Activated CD4-positive, alpha-beta T cell treated with anti-CD3 and anti-CD28 coated beads, Interleukin-2, amount 10 ng/mL, durations not matched to agents 24 days and 14 days (primary cell): ENCODE data around the gene PRRX2. TPM values are rescaled to one million over a fixed set of nuclear protein-coding genes. Genes with fewer than 3 reads are reported as not detected.

Experiments
- DNase-seq: peaks from one replicate; pipeline ENCODE4 v3.0.0; 2022
- H3K27ac Mint-ChIP-seq: one replicate; pipeline ENCODE4 v1.8.0; 2022; ENCODE audit warnings: mild to moderate bottlenecking, mixed read lengths
- H3K27me3 Mint-ChIP-seq: one replicate; pipeline ENCODE4 v1.8.0; 2022; ENCODE audit warnings: mixed read lengths
- H3K36me3 Mint-ChIP-seq: one replicate; pipeline ENCODE4 v1.8.0; 2022; ENCODE audit warnings: low read depth, mild to moderate bottlenecking, mixed read lengths
- H3K4me1 Mint-ChIP-seq: one replicate; pipeline ENCODE4 v1.8.0; 2021; ENCODE audit warnings: mixed read lengths
- H3K4me3 Mint-ChIP-seq: one replicate; pipeline ENCODE4 v1.8.0; 2022; ENCODE audit warnings: mild to moderate bottlenecking, moderate library complexity, mixed read lengths
- H3K9me3 Mint-ChIP-seq: one replicate; pipeline ENCODE4 v1.8.0; 2021; ENCODE audit warnings: mixed read lengths
- intact Hi-C: fragments of 100-400 bp; cut with micrococcal nuclease; formaldehyde crosslinking; loops from one replicate; pipeline ENCODE4 v1.15.1; 2023
- total RNA-seq: library from RNA; stranded (reverse); gene quantifications from 2 replicates; pipeline ENCODE4 v1.2.3, GENCODE V29; 2022

PRRX2 gene
- total RNA-seq, 1 donor from 2014 or later: 3.4 TPM

DNA sequence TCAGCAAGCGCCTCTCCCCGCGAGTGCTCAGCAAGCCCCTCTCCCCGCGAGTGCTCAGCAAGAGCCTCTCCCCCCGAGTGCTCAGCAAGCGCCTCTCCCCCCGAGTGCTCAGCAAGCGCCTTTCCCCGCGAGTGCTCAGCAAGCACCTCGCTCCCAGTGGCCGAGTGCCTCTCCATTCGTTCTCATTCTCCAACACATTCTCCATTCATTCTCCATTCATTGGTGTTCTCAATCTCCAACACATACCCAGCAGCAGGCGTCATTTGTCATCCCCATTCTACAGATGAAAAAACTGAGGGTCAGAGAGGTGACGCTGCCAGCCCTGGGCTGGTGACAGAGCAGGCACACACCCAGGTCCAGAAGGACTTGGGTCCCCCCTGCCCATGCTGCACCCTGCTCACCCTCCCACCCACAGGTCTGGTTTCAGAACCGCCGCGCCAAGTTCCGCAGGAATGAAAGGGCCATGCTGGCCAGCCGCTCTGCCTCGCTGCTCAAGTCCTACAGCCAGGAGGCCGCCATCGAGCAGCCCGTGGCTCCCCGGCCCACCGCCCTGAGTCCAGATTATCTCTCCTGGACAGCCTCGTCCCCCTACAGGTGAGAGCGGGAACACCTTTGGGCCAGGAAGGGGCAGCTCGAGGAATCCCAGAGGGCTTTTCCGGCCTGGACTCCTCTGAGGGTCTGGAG, 54.9 kb downstream of the PRRX2 start:
- H3K4me1 Mint-ChIP-seq: no peaks in the 10 kb centered on the region
- no peak for DNase-seq
- no peak overlapping the region for H3K4me3 Mint-ChIP-seq
- H3K36me3 Mint-ChIP-seq: no peaks in the 10 kb centered on the region
- intact Hi-C loops: no loop called here
- H3K27ac Mint-ChIP-seq: no peak overlapping the region
- H3K27me3 Mint-ChIP-seq: peaks cover 7% of the 10 kb centered on the region
- no peaks in the 10 kb centered on the region for H3K9me3 Mint-ChIP-seq

DNA sequence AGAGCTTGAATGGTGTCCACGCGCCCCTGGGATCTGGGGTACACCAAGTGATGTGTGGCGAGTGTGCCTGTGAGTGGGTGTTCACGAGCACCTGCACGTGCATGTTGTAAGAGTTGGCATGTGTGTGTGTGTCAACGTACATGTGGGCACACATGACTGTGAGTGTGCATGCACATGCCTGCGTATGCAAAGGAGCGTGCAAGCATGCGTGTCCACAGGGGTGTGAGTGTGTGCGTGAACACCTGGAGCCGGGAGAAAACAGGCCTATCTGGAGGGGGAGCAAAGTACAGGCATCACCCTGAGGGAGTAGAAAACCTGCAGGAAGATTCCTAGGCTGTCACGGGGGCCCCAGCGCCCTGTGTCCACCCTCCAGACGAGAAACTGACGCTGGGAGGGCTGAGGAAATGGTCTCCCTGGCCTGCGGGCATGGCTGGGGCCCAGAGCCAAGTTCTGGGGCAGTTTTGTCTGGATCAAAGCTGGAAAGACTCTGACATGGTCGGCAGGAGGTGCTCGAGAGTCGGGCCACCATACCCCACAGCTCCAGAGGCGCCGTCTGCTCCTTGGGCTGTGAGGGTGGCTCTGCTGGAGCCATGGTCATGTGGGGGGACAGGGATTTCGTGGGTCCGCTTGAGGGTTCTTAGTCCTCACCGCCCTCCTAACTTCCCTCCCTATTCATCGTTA, 55.6 kb downstream of the PRRX2 start:
- no peak overlapping the region for H3K27ac Mint-ChIP-seq
- H3K4me1 Mint-ChIP-seq: peaks cover 1% of the 10 kb centered on the region
- no peak for DNase-seq
- H3K4me3 Mint-ChIP-seq: no peak overlapping the region
- intact Hi-C loops: no loop called here
- H3K27me3 Mint-ChIP-seq: peaks cover 3% of the 10 kb centered on the region
- H3K36me3 Mint-ChIP-seq: no peaks in the 10 kb centered on the region
- H3K9me3 Mint-ChIP-seq: no peaks in the 10 kb centered on the region

DNA sequence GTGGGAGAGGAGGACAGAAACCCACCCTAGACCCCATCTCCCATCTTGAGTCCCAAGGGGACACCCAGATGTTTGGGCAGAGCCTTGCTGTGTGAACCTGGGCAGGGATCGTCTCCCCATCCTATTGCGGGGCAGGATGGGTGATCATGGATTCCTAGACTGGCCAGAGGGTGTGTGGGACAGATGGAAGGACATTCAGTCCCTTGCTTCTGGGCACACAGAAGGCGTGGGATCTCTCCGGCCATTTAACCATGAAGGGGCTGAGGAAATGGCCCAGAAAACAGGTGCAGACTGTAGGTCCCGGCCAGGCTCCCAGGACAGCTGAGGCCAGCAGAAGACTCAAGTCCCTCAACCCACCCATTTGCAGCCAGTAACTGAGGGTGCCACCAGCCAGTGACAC, 57.5 kb downstream of the PRRX2 start:
- no peak overlapping the region for H3K27ac Mint-ChIP-seq
- intact Hi-C loops: no loop called here
- no peak overlapping the region for H3K4me3 Mint-ChIP-seq
- peaks cover 4% of the 10 kb centered on the region for H3K4me1 Mint-ChIP-seq
- H3K9me3 Mint-ChIP-seq: no peaks in the 10 kb centered on the region
- no peaks in the 10 kb centered on the region for H3K36me3 Mint-ChIP-seq
- H3K27me3 Mint-ChIP-seq: peaks cover 5% of the 10 kb centered on the region
- DNase-seq: no peak

DNA sequence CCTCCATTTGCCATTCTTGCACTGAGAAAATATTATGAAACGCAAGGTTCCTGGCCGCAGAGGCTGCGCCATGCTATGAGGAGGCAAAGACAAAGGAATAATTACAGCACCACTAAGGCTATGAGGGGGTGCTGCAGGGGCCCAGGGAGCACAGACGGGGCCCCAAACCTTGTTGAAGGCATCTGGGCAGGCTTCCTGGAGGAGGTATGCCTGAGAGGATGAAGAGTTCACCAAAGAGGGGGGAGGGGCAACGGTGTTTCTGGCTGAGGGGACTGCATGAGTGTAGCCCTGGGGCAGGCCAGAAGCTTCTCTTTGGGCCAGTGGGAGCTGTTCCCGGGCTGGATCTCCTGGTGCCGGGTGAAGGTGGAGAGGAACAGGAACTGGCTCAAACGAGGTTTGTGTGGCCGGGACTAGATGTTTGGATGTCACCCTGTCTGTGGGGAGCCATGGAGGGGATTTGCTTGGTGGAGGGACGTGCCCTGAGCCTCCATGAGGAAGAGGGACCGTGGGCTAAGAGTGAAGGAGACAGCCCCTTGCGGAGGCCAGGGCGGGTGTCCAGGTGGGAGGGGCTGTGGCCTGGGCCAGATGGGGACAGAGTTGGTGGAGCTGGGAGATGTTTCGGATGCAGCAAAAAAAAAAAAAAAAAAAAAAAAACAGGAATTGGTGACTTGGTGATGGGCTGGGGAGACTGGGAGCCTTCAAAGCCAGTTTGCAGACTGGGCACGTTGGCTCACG, 59.2 kb downstream of the PRRX2 start:
- H3K4me3 Mint-ChIP-seq: no peak overlapping the region
- H3K27me3 Mint-ChIP-seq: peaks cover 6% of the 10 kb centered on the region
- intact Hi-C loops: loop anchor here (5.0 kb wide), 1 partner anchor 82 kb away; the partner anchor contains the start of gene ASB6
- H3K9me3 Mint-ChIP-seq: no peaks in the 10 kb centered on the region
- H3K4me1 Mint-ChIP-seq: peaks cover 4% of the 10 kb centered on the region
- H3K36me3 Mint-ChIP-seq: no peaks in the 10 kb centered on the region
- no peak for DNase-seq
- H3K27ac Mint-ChIP-seq: no peak overlapping the region

DNA sequence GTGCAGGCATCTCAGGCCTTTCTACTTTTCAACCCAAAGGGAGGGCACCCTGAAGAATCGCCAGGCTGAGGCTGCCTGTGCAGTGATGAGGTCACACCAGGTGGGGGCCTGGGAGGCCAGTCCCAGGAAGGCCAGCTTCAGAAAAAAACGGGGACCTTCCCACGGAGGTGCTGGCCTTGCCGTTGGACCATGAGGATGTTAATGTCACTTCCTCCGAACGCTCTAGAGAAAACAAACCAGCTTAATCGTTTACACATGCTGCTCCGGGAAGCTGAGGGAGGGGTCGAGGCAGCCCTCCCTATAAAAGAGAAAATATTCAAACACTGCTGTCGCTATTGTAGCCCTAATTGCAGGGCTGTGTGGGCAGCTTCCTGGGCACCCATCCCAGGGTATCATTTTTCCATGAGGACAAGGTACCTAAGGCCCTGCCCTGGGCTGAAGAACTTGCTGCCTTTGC, 60.4 kb downstream of the PRRX2 start:
- intact Hi-C loops: loop anchor here (5.0 kb wide), 1 partner anchor 84 kb away; the partner anchor contains the start of gene ASB6
- H3K27me3 Mint-ChIP-seq: peaks cover 8% of the 10 kb centered on the region
- H3K9me3 Mint-ChIP-seq: no peaks in the 10 kb centered on the region
- no peak overlapping the region for H3K27ac Mint-ChIP-seq
- no peak for DNase-seq
- peaks cover 4% of the 10 kb centered on the region for H3K4me1 Mint-ChIP-seq
- H3K4me3 Mint-ChIP-seq: no peak overlapping the region
- H3K36me3 Mint-ChIP-seq: no peaks in the 10 kb centered on the region

DNA sequence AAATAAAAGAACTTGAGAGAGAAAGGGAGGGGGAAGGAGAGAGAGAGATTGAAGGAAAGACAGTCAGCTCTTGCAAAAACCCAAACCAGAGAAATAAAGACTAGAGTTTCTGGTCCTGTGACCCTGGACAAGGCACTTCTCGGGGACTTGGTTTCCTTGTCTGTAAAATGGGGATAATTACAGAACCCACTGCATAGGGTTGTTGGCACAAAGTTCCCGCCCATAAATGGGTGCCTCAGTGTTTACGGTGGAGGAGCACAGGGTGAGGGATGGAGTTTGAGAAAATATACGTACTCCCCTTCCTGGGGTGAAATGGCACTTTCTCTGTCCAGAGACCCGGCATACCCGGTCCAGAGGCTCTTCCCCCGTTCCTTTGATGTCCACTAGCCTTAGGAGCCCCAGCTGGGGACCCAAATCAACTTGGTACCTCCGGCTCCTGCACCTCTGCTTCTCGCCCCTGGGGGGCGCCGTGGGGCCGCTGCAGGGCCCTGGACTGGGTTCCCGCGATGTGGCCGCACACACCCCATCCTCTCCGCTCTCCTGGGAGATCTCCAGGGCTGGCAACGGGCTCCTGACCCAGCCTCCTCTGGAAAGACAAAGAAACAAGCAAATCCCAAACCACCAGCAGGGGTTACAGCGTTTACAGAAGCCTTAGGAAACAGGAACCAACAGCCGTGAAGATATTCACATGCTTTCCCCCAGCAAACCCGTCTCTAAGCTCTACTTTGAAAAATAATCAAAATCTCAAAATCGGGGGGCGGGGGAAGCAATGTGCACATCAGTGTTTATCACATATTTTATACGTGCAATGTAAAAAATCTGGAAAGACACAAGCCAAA, 61.1 kb downstream of the PRRX2 start:
- H3K27me3 Mint-ChIP-seq: peaks cover 10% of the 10 kb centered on the region
- DNase-seq: peak; percentile 90
- H3K9me3 Mint-ChIP-seq: no peaks in the 10 kb centered on the region
- no peak overlapping the region for H3K27ac Mint-ChIP-seq
- intact Hi-C loops: loop anchor here (5.0 kb wide), 1 partner anchor 84 kb away; the partner anchor contains the start of gene ASB6
- H3K36me3 Mint-ChIP-seq: no peaks in the 10 kb centered on the region
- H3K4me3 Mint-ChIP-seq: peak overlapping the region; percentile 52
- H3K4me1 Mint-ChIP-seq: peaks cover 4% of the 10 kb centered on the region

DNA sequence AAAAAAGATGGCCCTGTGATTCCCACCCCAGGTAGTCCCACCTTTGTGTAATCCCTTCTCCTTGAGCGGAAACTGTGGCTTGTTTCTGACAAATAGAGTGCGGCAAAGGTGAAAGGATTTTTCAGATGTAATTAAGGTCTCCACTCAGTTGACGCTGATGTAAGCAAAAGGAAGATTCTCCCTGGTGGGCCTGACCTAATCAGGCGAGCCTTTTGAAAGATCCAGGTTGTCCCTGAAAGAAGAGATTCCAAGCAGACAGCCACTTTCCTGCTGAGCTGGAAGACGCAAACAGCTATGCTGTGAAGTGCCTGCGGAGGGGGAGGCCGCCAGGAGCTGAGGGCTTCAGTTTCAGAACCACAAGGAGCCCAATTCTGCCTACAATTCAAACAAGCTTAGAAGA, 63.3 kb downstream of the PRRX2 start:
- H3K4me3 Mint-ChIP-seq: no peak overlapping the region
- H3K9me3 Mint-ChIP-seq: no peaks in the 10 kb centered on the region
- no peak for DNase-seq
- H3K27me3 Mint-ChIP-seq: peaks cover 10% of the 10 kb centered on the region
- peaks cover 4% of the 10 kb centered on the region for H3K4me1 Mint-ChIP-seq
- intact Hi-C loops: loop anchor here (5.0 kb wide), 1 partner anchor 86 kb away; the partner anchor contains the start of gene ASB6
- H3K27ac Mint-ChIP-seq: no peak overlapping the region
- H3K36me3 Mint-ChIP-seq: no peaks in the 10 kb centered on the region

DNA sequence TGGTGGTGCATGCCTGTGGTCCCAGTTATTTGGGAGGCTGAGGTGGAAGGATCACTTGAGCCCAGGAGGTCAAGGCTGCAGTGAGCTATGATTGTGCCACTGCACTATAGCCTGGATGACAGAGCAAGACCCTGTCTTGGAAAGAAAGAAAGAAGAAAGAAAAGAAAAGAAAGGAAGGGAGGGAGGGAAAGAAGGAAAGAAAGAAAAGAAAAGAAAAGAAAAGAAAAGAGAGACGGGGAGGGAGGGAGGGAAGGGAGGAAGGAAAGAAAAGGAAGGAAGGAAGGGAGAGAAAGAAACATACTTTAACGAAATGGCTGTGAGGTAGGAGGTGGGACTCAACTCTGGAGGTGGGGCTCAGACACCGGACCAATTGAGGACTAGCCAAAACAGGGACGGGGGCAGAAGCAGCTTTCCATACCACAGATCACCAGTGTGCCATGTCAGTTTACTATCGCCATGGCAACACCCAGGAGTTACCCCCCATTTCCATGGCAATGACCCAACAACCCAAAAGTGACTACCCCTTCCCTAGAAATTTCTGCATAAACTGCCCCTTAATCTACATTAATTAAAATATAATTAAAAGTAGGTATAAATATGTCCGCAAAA, 66.1 kb downstream of the PRRX2 start:
- Mint-ChIP-seq H3K27ac (no peak overlapping the region), H3K9me3 (no peaks in the 10 kb centered on the region), H3K27me3 (peaks cover 10% of the 10 kb centered on the region), H3K4me1 (peaks cover 2% of the 10 kb centered on the region), H3K4me3 (no peak overlapping the region), H3K36me3 (no peaks in the 10 kb centered on the region)
- intact Hi-C loops: no loop called here
- no peak for DNase-seq

DNA sequence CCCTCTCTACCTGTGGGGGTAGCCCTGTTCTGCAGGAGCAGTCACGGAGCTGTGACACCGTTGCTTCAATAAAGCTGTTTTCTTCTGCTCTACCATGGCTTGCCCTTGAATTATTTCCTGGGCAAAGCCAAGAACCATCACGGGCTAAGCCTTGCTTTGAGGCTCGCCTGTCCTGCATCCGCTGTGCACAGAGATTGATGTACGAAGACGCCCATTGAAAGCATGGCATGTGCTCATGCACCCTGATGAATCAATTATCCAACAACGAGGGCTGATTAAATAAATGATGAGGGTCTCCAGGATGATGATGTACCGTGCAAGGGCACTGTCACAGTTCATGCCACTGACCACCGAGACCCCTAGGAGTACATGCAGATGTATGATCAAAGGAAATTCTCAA, 66.7 kb downstream of the PRRX2 start:
- intact Hi-C loops: no loop called here
- no peaks in the 10 kb centered on the region for H3K36me3 Mint-ChIP-seq
- H3K27me3 Mint-ChIP-seq: peaks cover 8% of the 10 kb centered on the region
- no peaks in the 10 kb centered on the region for H3K9me3 Mint-ChIP-seq
- H3K4me1 Mint-ChIP-seq: peaks cover 1% of the 10 kb centered on the region
- H3K27ac Mint-ChIP-seq: no peak overlapping the region
- DNase-seq: no peak
- H3K4me3 Mint-ChIP-seq: no peak overlapping the region

DNA sequence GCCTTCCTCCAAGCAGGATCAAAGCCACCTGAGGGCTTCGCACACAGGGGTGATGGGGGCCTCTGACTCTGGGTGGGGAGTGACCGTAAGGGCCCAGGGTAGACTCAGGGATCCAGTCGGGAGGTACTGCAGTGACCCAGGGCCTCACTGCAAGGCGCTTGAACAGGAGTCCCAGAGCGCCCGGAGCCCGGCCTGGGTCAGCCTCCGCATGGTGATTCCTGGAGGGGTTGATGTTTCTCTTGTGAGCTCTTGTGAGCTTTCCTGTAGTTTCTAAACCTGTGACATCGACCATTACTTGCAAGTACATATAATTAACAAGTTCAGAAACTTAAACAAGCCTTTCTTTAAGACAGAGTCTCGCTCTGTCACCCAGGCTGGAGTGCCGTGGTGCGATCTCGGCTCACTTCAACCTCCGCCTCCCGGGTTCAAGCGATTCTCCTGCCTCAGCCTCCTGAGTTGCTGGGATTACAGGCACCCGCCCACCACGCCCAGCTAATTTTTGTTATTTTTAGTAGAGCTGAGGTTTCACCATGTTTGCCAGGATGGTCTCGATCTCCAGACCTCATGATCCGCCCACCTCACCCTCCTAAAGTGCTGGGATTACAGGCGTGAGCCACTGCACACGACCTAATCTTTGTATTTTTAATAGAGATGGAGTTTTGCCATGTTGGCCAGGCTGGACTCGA, 67.6 kb downstream of the PRRX2 start:
- H3K27ac Mint-ChIP-seq: no peak overlapping the region

DNA sequence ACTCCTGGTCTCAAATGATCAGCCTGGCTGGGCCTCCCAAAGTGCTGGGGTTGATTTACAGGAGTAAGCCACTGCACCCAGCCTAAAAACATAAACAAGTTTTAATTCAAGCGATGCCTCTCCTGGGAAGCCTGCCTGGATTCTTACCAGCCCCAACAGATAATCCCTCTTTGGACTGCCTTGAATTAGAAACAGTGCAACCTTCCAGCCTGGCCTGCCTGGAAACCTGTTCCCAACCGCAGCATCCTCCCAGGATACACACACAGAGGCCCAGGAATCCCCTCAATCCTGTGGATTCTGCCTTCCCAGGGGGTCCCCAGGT, 68.1 kb downstream of the PRRX2 start:
- DNase-seq: no peak

More for the DNA sequence above, 67.6 kb downstream of the PRRX2 start:
- no peaks in the 10 kb centered on the region for H3K36me3 Mint-ChIP-seq
- DNase-seq: no peak
- no peak overlapping the region for H3K4me3 Mint-ChIP-seq
- peaks cover 7% of the 10 kb centered on the region for H3K27me3 Mint-ChIP-seq
- H3K9me3 Mint-ChIP-seq: no peaks in the 10 kb centered on the region
- peaks cover 6% of the 10 kb centered on the region for H3K4me1 Mint-ChIP-seq
- intact Hi-C loops: no loop called here

DNA sequence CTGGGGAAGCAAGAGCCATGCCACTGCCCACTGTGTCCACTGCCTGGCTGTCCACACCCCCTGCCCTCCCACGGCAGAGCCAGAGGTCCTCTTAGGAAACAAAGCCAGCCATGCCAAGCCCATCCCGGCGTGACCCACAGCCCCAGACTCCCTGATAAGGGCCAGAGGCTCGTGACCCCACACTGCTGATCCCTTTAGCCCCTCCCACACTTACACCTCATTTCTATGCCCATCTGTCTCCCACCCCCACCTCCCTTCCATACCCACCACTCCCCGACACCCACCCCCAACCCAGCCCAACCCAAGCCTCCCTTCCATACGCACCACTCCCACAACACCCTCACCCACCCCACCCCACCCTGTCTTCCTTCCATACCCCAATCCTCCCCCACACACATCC, 70.1 kb downstream of the PRRX2 start:
- Mint-ChIP-seq H3K27ac (no peak overlapping the region), H3K27me3 (peaks cover 7% of the 10 kb centered on the region), H3K4me1 (peaks cover 9% of the 10 kb centered on the region), H3K36me3 (no peaks in the 10 kb centered on the region), H3K4me3 (no peak overlapping the region), H3K9me3 (no peaks in the 10 kb centered on the region)
- intact Hi-C loops: loop anchor here (5.0 kb wide), 1 partner anchor 502 kb away; no protein-coding TSS in a partner anchor
- DNase-seq: no peak

More for the DNA sequence above, 68.1 kb downstream of the PRRX2 start:
- H3K9me3 Mint-ChIP-seq: no peaks in the 10 kb centered on the region
- peaks cover 7% of the 10 kb centered on the region for H3K27me3 Mint-ChIP-seq
- H3K36me3 Mint-ChIP-seq: no peaks in the 10 kb centered on the region
- H3K4me1 Mint-ChIP-seq: peaks cover 9% of the 10 kb centered on the region
- intact Hi-C loops: no loop called here
- H3K4me3 Mint-ChIP-seq: no peak overlapping the region
- H3K27ac Mint-ChIP-seq: no peak overlapping the region
